HUES6 (cell line): ENCODE data around the gene USH1G.

Experiments used
- H3K27ac ChIP-seq: 2 replicates; pipeline ENCODE4 v1.7.0; 2013; ENCODE audit warnings: low read depth, mild to moderate bottlenecking, low read length, inconsistent platforms
- H3K27me3 ChIP-seq: 2 replicates; pipeline ENCODE4 v1.6.1; 2013; ENCODE audit warnings: low read length; ENCODE audit not compliant: control insufficient read depth, insufficient read depth
- H3K36me3 ChIP-seq: 2 replicates; pipeline ENCODE4 v1.6.1; 2013; ENCODE audit warnings: low read length; ENCODE audit not compliant: control insufficient read depth, insufficient read depth
- H3K4me1 ChIP-seq: 2 replicates; pipeline ENCODE4 v1.6.1; 2013; ENCODE audit warnings: low read length; ENCODE audit not compliant: control insufficient read depth, insufficient read depth
- H3K4me3 ChIP-seq: 2 replicates; pipeline ENCODE4 v1.5.1; 2013; ENCODE audit warnings: low read depth, low read length
- H3K9ac ChIP-seq: one replicate; pipeline ENCODE4 v1.6.1; 2013; ENCODE audit warnings: mild to moderate bottlenecking, low read length
- H3K9me3 ChIP-seq: 2 replicates; pipeline ENCODE4 v1.6.1; 2013; ENCODE audit warnings: low read depth, low read length; ENCODE audit not compliant: control insufficient read depth, insufficient read depth

The USH1G gene

GRCh38 chr17:74924250-74924948 lies 1.3 kb upstream of the USH1G start, which contains the start of gene OTOP2:
TSS of gene OTOP2 (plus strand) at chr17:74924273. CDS start at chr17:74924633, 360 bp downstream.
- Histone ChIP-seq H3K9ac (no peak within 1 kb of the TSS), H3K9me3 (no peaks in the 10 kb centered on the region), H3K36me3 (no peaks in the 10 kb centered on the region), H3K4me1 (peaks cover 24% of the 10 kb centered on the region; the same call in 1 of the 2 replicates), H3K27ac (no peak within 1 kb of the TSS), H3K27me3 (peaks cover 90% of the 10 kb centered on the region), H3K4me3 (peak within 1 kb of the TSS; percentile 59)

DNA sequence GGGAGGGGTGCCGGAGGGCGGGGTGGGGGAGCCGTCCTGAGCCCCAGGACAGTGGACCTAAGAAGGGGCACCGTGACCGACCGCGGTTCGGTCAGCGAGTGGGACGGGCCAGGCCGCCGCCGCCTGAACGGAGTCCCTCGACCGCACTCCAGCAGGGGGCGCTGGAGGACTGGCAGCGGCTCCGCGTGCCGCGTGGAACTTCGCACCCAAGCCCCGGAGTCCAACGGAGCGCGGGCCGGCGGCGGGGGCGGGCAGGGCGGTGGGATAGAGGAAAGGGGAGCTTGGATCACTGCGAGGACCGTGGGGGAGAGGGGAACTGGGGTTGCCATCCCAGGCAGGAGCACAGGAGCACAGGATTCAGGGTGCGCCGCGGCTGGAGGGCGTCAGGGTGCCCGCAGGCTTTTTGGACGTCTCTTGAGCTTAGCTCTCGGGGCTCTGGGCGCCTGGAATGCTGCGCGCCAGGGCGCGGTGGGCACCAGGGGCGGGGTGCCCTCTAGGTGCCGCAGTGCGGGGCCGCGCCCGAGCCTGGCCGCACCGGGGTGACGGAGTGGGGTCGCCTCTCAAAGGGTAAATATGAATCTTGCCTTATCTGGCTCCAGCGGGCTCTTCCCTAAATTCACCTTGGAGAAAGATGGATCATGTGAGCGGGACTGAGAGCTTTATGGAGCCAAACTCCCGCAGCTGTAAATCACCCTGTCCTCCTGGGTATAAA lies 639 bp upstream of the USH1G start:
- Histone ChIP-seq H3K4me3 (peak overlapping the region; percentile 59), H3K9ac (no peak overlapping the region), H3K27me3 (peaks cover 84% of the 10 kb centered on the region), H3K36me3 (no peaks in the 10 kb centered on the region), H3K4me1 (peaks cover 24% of the 10 kb centered on the region; the same call in 1 of the 2 replicates), H3K27ac (no peak overlapping the region), H3K9me3 (no peaks in the 10 kb centered on the region)

GRCh38 chr17:74922172-74922571 lies 883 bp downstream of the USH1G start:
- Histone ChIP-seq H3K36me3 (no peaks in the 10 kb centered on the region), H3K4me1 (peaks cover 24% of the 10 kb centered on the region; the same call in 1 of the 2 replicates), H3K9ac (no peak overlapping the region), H3K27ac (no peak overlapping the region), H3K4me3 (no peak overlapping the region), H3K27me3 (peaks cover 72% of the 10 kb centered on the region), H3K9me3 (no peaks in the 10 kb centered on the region)

DNA sequence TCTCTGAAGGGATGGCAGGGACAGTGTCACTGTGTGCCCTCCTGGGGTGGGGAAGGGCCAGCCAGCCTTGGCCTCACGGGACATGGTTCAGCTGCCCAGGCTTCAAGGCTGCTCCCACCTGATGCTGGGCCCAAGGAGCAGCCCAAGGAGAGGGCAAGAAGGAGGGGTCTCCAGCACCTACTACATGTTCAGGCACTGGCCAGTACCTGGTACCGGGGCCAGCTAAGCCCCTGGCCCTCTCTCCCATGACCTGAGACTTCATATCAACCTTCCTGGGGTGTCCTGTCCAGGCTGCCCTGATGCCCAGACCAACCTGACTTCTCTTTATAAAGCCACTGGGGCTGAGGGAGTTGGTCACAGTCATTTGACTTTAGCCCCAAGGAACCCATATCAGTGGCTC lies 1.3 kb downstream of the USH1G start:
- no peaks in the 10 kb centered on the region for H3K36me3 ChIP-seq

GRCh38 chr17:74921026-74921681 lies 1.9 kb downstream of the USH1G start:
- Histone ChIP-seq H3K9me3 (no peaks in the 10 kb centered on the region), H3K27me3 (peaks cover 62% of the 10 kb centered on the region), H3K4me1 (peaks cover 24% of the 10 kb centered on the region; the same call in 1 of the 2 replicates), H3K4me3 (no peak overlapping the region), H3K36me3 (no peaks in the 10 kb centered on the region), H3K27ac (no peak overlapping the region), H3K9ac (no peak overlapping the region)

More for the DNA sequence above, 1.3 kb downstream of the USH1G start:
- H3K9me3 ChIP-seq, result no peaks in the 10 kb centered on the region
- H3K27ac ChIP-seq, result no peak overlapping the region
- no peak overlapping the region for H3K9ac ChIP-seq
- H3K4me3 ChIP-seq, result no peak overlapping the region
- peaks cover 24% of the 10 kb centered on the region; the same call in 1 of the 2 replicates for H3K4me1 ChIP-seq
- peaks cover 68% of the 10 kb centered on the region for H3K27me3 ChIP-seq

DNA sequence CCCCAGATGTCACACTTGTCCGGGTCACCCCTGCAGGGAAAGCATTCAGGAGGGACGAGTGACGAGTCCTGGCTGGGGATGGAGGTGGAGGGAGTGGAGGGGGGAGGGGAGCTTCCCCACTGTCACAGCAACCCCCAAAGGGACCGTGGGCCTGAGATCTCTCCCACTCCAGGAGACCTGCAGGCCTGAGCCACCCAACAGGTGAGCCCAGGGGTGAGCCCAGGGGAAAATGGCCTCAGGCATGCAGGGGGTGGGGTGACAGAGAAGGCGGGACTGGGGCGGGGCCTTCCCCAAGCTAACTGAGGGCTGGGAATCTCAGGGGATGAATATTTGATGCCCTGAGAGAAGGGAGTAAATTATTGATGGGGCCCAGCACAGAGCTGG lies 2.4 kb downstream of the USH1G start:
- Histone ChIP-seq H3K4me1 (peaks cover 24% of the 10 kb centered on the region; the same call in 1 of the 2 replicates), H3K27me3 (peaks cover 57% of the 10 kb centered on the region), H3K4me3 (no peak overlapping the region), H3K9me3 (no peaks in the 10 kb centered on the region), H3K27ac (no peak overlapping the region), H3K9ac (no peak overlapping the region), H3K36me3 (no peaks in the 10 kb centered on the region)

DNA sequence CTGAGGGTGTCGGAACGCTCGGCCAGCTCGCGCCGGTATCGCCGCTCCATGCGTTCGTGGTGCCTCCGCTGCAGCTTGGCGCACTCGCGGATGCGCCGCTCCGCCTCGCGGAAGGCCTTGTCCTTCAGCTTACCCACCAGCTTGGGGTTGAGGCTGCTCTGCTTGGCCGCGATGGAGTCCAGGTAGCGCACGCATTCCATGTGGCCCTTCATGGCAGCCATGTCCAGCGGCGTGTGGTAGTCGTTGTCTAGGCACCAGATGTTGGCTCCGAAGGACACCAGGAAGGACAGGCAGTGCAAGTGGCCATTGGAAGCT lies 2.8 kb downstream of the USH1G start:
- Histone ChIP-seq H3K4me3 (no peak overlapping the region), H3K9ac (no peak overlapping the region), H3K9me3 (no peaks in the 10 kb centered on the region), H3K27me3 (peaks cover 53% of the 10 kb centered on the region), H3K4me1 (peaks cover 24% of the 10 kb centered on the region; the same call in 1 of the 2 replicates), H3K36me3 (no peaks in the 10 kb centered on the region), H3K27ac (no peak overlapping the region)

DNA sequence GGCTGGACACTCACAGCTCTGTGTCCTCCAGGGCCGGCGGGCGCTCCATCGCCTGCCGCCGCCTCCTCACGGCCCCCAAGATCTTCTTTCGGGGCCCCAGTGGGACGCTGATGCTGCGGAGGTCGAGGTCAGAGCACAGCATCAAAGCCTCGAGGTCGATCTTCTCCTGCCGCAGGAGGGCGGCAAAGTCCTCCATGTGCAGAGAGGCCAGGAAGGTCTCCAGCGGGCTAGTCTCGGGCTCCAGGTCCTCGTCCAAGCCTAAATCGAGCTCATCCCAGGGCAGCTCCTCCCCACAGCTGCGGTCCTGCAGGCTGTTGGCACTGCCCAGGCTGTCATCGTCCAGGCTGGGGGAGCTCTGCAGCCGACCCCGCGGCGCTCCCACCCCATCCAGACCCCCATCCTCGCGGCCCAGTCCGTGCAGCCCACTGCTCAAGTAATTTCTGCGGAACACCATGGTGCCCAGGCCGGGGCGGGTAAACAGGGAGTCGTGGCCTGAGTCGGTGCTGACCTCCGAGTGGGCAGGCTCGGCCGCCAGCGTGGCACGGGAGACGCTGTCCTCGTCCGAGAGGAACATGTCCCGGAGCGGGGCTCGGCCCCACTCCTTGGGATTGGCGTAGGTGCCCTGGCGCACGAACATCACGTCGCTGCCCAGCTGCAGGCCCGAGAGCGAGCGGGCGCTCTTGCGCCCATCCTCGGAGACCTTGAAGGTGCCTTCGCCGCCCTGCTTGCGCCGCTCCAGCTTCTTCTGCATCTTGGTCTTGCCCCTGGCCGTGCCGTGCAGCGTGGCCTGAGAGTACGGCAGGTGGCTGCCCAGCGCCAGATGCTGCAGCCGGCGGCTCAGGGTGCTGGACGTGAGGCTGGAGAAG lies 3.4 kb downstream of the USH1G start:
- peaks cover 24% of the 10 kb centered on the region; the same call in 1 of the 2 replicates for H3K4me1 ChIP-seq
- no peaks in the 10 kb centered on the region for H3K36me3 ChIP-seq
- H3K27ac ChIP-seq, result no peak overlapping the region
- H3K9ac ChIP-seq, result no peak overlapping the region
- H3K4me3 ChIP-seq, result no peak overlapping the region
- H3K27me3 ChIP-seq, result peaks cover 47% of the 10 kb centered on the region
- no peaks in the 10 kb centered on the region for H3K9me3 ChIP-seq

DNA sequence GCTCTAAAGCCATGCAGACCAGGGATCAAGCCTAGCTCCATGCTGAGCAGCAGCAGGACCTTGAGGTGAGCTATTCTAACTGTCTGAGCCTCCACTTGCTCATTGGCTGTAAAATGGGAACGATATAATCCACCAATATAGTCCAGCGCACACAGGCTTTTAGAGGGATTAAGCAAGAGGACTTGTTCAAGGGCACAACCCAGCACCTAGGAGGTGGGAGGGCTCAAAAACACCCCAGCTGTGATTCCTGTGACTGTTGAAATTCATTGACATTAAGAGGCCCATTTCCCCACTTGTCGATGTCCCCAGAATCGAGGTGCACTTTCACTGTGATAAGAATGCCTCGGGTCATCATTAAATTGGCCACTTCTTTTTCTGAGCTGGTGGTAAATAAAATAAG lies 4.1 kb downstream of the USH1G start:
- Histone ChIP-seq H3K36me3 (no peaks in the 10 kb centered on the region), H3K9me3 (no peaks in the 10 kb centered on the region), H3K4me3 (no peak overlapping the region), H3K9ac (no peak overlapping the region), H3K27ac (no peak overlapping the region), H3K4me1 (peaks cover 22% of the 10 kb centered on the region; the same call in 1 of the 2 replicates), H3K27me3 (peaks cover 39% of the 10 kb centered on the region)

GRCh38 chr17:74917430-74917829 lies 5.6 kb downstream of the USH1G start:
- H3K27ac ChIP-seq, result no peak overlapping the region
- H3K4me1 ChIP-seq, result peaks cover 15% of the 10 kb centered on the region; the same call in 1 of the 2 replicates
- no peaks in the 10 kb centered on the region for H3K36me3 ChIP-seq
- H3K9ac ChIP-seq, result no peak overlapping the region
- peaks cover 25% of the 10 kb centered on the region for H3K27me3 ChIP-seq
- no peaks in the 10 kb centered on the region for H3K9me3 ChIP-seq
- H3K4me3 ChIP-seq, result no peak overlapping the region
